Liver (tissue), 9 donors: ENCODE measurements around the gene EEFSEC. TPM values are rescaled to one million over a fixed set of nuclear protein-coding genes. Genes with fewer than 3 reads are reported as not detected.

Source experiments
- DNase-seq: peaks from one replicate; pipeline ENCODE4 v3.0.0-alpha.2; 2017; ENCODE audit warnings: low spot score
- H3K27ac ChIP-seq, 2 donors: one replicate each; pipeline ENCODE4 v1.7.0; 2013; ENCODE audit warnings: inconsistent platforms in 2 of 2, low read length in 2 of 2, control low read depth in 1 of 2, low read depth in 1 of 2, mild to moderate bottlenecking in 1 of 2
- H3K27me3 ChIP-seq, 4 donors: one replicate each; pipeline versions ENCODE4 v1.6.1 to v1.7.0; 2013; ENCODE audit warnings: low read length in 3 of 4, inconsistent platforms in 1 of 4, mild to moderate bottlenecking in 1 of 4, moderate library complexity in 1 of 4; ENCODE audit not compliant: control insufficient read depth in 4 of 4, insufficient read depth in 4 of 4
- H3K36me3 ChIP-seq, 4 donors: one replicate each; pipeline versions ENCODE4 v1.6.1 to v1.7.0; 2013; ENCODE audit warnings: low read length in 3 of 4, mild to moderate bottlenecking in 3 of 4, low read depth in 1 of 4, moderate library complexity in 1 of 4; ENCODE audit not compliant: control insufficient read depth in 4 of 4, insufficient read depth in 3 of 4
- H3K4me1 ChIP-seq, 4 donors: one replicate each; pipeline versions ENCODE4 v1.6.1 to v1.7.0; 2013; ENCODE audit warnings: low read length in 3 of 4, mild to moderate bottlenecking in 3 of 4, moderate library complexity in 1 of 4; ENCODE audit not compliant: control insufficient read depth in 4 of 4, insufficient read depth in 4 of 4
- H3K4me3 ChIP-seq, 3 donors: one replicate each; pipeline versions ENCODE4 v1.6.1 to v1.7.0; 2013; ENCODE audit warnings: low read length in 3 of 3, control low read depth in 1 of 3, low read depth in 1 of 3, mild to moderate bottlenecking in 1 of 3
- H3K9ac ChIP-seq, 2 donors: one replicate each; pipeline ENCODE4 v1.7.0; 2013; ENCODE audit warnings: low read length in 2 of 2, mild to moderate bottlenecking in 2 of 2, moderate library complexity in 2 of 2, control low read depth in 1 of 2, low read depth in 1 of 2
- H3K9me3 ChIP-seq, 4 donors: one replicate each; pipeline versions ENCODE4 v1.6.1 to v1.7.0; 2013; ENCODE audit warnings: low read length in 3 of 4; ENCODE audit not compliant: control insufficient read depth in 4 of 4
- ATF3 ChIP-seq: IDR thresholded peaks from 2 replicates; pipeline ENCODE4 v1.6.1; 2016; ENCODE audit warnings: antibody characterized with exemption
- EGR1 ChIP-seq, 2 donors: IDR thresholded peaks; 2 replicates each; pipeline ENCODE4 v1.6.1; 2016 to 2018; ENCODE audit warnings: antibody characterized with exemption in 2 of 2, low read depth in 2 of 2
- FOXA1 ChIP-seq: IDR thresholded peaks from 2 replicates; pipeline ENCODE4 v1.6.1; 2016; ENCODE audit warnings: antibody characterized with exemption
- FOXA2 ChIP-seq: IDR thresholded peaks from 2 replicates; pipeline ENCODE4 v1.6.1; 2016; ENCODE audit warnings: antibody characterized with exemption
- GABPA ChIP-seq, 2 donors: IDR thresholded peaks in 1 of 2; conservative IDR thresholded peaks in 1 of 2; 2 replicates each; pipeline ENCODE4 v1.6.1; 2016; ENCODE audit warnings: antibody characterized with exemption in 2 of 2, mild to moderate bottlenecking in 1 of 2, moderate library complexity in 1 of 2
- HNF4A ChIP-seq, 2 donors: conservative IDR thresholded peaks; 2 replicates each; pipeline ENCODE4 v1.6.1; 2016; ENCODE audit warnings: antibody characterized with exemption in 2 of 2, mild to moderate bottlenecking in 2 of 2
- HNF4G ChIP-seq: IDR thresholded peaks from 2 replicates; pipeline ENCODE4 v1.6.1; 2016; ENCODE audit warnings: antibody characterized with exemption
- JUND ChIP-seq, 2 donors: IDR thresholded peaks; 2 replicates each; pipeline ENCODE4 v1.6.1; 2016; ENCODE audit warnings: antibody characterized with exemption in 2 of 2
- MAX ChIP-seq: IDR thresholded peaks from 2 replicates; pipeline ENCODE4 v1.6.1; 2016; ENCODE audit warnings: antibody characterized with exemption
- NR2F2 ChIP-seq: IDR thresholded peaks from 2 replicates; pipeline ENCODE4 v1.6.1; 2016; ENCODE audit warnings: antibody characterized with exemption
- RAD21 ChIP-seq, 2 donors: IDR thresholded peaks; 2 replicates each; pipeline ENCODE4 v1.6.1; 2016; ENCODE audit warnings: antibody characterized with exemption in 2 of 2, mild to moderate bottlenecking in 2 of 2
- RXRA ChIP-seq, 2 donors: IDR thresholded peaks; 2 replicates each; pipeline ENCODE4 v1.6.1; 2017 to 2018; ENCODE audit warnings: antibody characterized with exemption in 2 of 2, mild to moderate bottlenecking in 1 of 2
- SP1 ChIP-seq: IDR thresholded peaks from 2 replicates; pipeline ENCODE4 v1.6.1; 2018; ENCODE audit warnings: antibody characterized with exemption, mild to moderate bottlenecking
- TAF1 ChIP-seq: conservative IDR thresholded peaks from 2 replicates; pipeline ENCODE4 v1.6.1; 2016; ENCODE audit warnings: antibody characterized with exemption, mild to moderate bottlenecking
- YY1 ChIP-seq: IDR thresholded peaks from 2 replicates; pipeline ENCODE4 v1.6.1; 2016; ENCODE audit warnings: antibody characterized with exemption, mild to moderate bottlenecking
- ZBTB33 ChIP-seq: IDR thresholded peaks from 2 replicates; pipeline ENCODE4 v1.6.1; 2016; ENCODE audit warnings: antibody characterized with exemption
- WGBS: extraction: QIAGEN DNeasy Blood & Tissue Kit; methylation state at CpG from one replicate; pipeline ENCODE4 v1.1.7; 2013; 5-methylcytosine and 5-hydroxymethylcytosine counted together
- polyA plus RNA-seq, 2 donors: library from polyadenylated mRNA; stranded (reverse) in 1 of 2; unstranded in 1 of 2; fragments of 200-250 nt in 1 of 2; fragments of >200 nt in 1 of 2; fragmentation: Nextera tagmentation in 1 of 2; extraction: Ambion mirVana in 1 of 2; gene quantifications; one replicate each; pipeline versions ENCODE4 v1.2.1 to v1.2.3, GENCODE V29; 2013 to 2015
- total RNA-seq, 2 donors: library from RNA; depleted of rRNA; stranded (reverse); fragments of >200 nt; gene quantifications; one replicate each; pipeline ENCODE4 v1.2.3, GENCODE V29; 2014
- TF ChIP-seq, protein P1 (sequence below): fragments of 150-350 bp; IDR thresholded peaks from 2 replicates; pipeline ENCODE4 v1.5.1; 2017; ENCODE audit warnings: improper control_type of control experiment, low read depth, low read length; ENCODE audit not compliant: missing input control
- TF ChIP-seq, protein P2 (sequence below): IDR thresholded peaks from 2 replicates; pipeline ENCODE4 v1.6.1; 2016; ENCODE audit warnings: antibody characterized with exemption, mild to moderate bottlenecking
- donor health status: healthy.
- donor health status: healthy.
- donor health status: healthy.
- donor health status: healthy.
- donor health status: healthy.

EEFSEC gene
- total and polyA plus RNA-seq, 4 donors: 8.4 to 13.1 (median 10.7) TPM

DNA sequence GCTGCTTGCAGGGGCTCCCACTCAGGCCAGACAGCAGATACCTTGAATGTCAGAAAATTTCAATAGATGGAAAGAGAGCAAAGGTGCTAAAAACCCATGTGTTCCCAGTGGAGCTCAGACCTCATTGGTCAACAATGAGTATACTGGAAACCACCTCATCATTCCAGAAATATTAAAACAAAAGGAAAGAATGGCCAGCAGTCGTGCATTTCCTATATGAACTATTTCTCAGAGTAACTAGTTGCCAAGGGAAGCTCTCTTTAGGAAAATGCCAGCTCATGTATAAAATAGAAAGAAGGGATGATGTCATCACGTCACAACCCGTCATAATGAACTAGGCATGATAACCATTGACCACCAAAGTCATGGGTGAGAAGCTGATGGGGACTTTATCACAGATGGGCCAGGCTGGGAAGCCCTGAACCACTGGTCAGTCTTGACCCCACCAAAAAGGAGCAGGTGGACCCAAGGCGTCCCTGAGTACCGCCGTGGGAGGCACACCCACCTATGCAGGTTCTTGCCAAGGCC, 295.9 kb downstream of the EEFSEC start:
- no peak overlapping the region for H3K4me3 ChIP-seq
- 72% methylated on average over 6 of the region's 6 CpGs for WGBS
- no peak overlapping the region for H3K27ac ChIP-seq
- H3K4me1 ChIP-seq: no peaks in the 10 kb centered on the region
- H3K9me3 ChIP-seq: no peaks in the 10 kb centered on the region
- no peak for DNase-seq
- no peaks in the 10 kb centered on the region for H3K27me3 ChIP-seq
- no peaks in the 10 kb centered on the region for H3K36me3 ChIP-seq
- TF ChIP-seq RAD21 (IDR thresholded peaks at IDR 0.05) (no peak), HNF4G (no peak), EGR1 (IDR thresholded peaks at IDR 0.05; ENCODE audit: low read depth in 2 of 2) (no peak), HNF4A (conservative IDR thresholded peaks at IDR 0.05) (no peak), YY1 (no peak), FOXA1 (no peak), SP1 (no peak), TAF1 (no peak), MAX (no peak), ZBTB33 (no peak), RXRA (IDR thresholded peaks at IDR 0.05) (no peak), GABPA (IDR thresholded peaks at IDR 0.05 in 1 of 2, conservative IDR thresholded peaks at IDR 0.05 in 1 of 2) (no peak), FOXA2 (no peak), ATF3 (no peak), JUND (IDR thresholded peaks at IDR 0.05) (no peak), NR2F2 (no peak)
- TF ChIP-seq, protein P1, sequence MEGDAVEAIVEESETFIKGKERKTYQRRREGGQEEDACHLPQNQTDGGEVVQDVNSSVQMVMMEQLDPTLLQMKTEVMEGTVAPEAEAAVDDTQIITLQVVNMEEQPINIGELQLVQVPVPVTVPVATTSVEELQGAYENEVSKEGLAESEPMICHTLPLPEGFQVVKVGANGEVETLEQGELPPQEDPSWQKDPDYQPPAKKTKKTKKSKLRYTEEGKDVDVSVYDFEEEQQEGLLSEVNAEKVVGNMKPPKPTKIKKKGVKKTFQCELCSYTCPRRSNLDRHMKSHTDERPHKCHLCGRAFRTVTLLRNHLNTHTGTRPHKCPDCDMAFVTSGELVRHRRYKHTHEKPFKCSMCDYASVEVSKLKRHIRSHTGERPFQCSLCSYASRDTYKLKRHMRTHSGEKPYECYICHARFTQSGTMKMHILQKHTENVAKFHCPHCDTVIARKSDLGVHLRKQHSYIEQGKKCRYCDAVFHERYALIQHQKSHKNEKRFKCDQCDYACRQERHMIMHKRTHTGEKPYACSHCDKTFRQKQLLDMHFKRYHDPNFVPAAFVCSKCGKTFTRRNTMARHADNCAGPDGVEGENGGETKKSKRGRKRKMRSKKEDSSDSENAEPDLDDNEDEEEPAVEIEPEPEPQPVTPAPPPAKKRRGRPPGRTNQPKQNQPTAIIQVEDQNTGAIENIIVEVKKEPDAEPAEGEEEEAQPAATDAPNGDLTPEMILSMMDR: no peak
- TF ChIP-seq, protein P2, sequence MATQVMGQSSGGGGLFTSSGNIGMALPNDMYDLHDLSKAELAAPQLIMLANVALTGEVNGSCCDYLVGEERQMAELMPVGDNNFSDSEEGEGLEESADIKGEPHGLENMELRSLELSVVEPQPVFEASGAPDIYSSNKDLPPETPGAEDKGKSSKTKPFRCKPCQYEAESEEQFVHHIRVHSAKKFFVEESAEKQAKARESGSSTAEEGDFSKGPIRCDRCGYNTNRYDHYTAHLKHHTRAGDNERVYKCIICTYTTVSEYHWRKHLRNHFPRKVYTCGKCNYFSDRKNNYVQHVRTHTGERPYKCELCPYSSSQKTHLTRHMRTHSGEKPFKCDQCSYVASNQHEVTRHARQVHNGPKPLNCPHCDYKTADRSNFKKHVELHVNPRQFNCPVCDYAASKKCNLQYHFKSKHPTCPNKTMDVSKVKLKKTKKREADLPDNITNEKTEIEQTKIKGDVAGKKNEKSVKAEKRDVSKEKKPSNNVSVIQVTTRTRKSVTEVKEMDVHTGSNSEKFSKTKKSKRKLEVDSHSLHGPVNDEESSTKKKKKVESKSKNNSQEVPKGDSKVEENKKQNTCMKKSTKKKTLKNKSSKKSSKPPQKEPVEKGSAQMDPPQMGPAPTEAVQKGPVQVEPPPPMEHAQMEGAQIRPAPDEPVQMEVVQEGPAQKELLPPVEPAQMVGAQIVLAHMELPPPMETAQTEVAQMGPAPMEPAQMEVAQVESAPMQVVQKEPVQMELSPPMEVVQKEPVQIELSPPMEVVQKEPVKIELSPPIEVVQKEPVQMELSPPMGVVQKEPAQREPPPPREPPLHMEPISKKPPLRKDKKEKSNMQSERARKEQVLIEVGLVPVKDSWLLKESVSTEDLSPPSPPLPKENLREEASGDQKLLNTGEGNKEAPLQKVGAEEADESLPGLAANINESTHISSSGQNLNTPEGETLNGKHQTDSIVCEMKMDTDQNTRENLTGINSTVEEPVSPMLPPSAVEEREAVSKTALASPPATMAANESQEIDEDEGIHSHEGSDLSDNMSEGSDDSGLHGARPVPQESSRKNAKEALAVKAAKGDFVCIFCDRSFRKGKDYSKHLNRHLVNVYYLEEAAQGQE: no peak
- no peak overlapping the region for H3K9ac ChIP-seq
